H9 (cell line): Measurements from ENCODE around the gene DCST2. TPM values are rescaled to one million over a fixed set of nuclear protein-coding genes. Genes with fewer than 3 reads are reported as not detected.

ENCODE experiments used
- DNase-seq: peaks from one replicate; pipeline ENCODE4 v3.0.0-alpha.2; 2017
- H2AFZ ChIP-seq: one replicate; pipeline ENCODE4 v1.6.1; 2013; ENCODE audit warnings: mild to moderate bottlenecking, low read length, control low read depth, moderate library complexity
- H2AK5ac ChIP-seq: 2 replicates; pipeline ENCODE4 v1.6.1; 2013; ENCODE audit warnings: low read length, control low read depth, mixed read lengths; ENCODE audit not compliant: insufficient read length
- H2BK120ac ChIP-seq: one replicate; pipeline ENCODE4 v1.6.1; 2013; ENCODE audit warnings: low read depth, mild to moderate bottlenecking, low read length, control low read depth, inconsistent platforms; ENCODE audit not compliant: poor library complexity, severe bottlenecking
- H2BK12ac ChIP-seq: 2 replicates; pipeline ENCODE4 v1.6.1; 2013; ENCODE audit warnings: low read length, control low read depth, mixed read lengths, low read depth; ENCODE audit not compliant: insufficient read length
- H2BK15ac ChIP-seq: 2 replicates; pipeline ENCODE4 v1.6.1; 2013; ENCODE audit warnings: low read depth, low read length, control low read depth
- H2BK20ac ChIP-seq: one replicate; pipeline ENCODE4 v1.6.1; 2013; ENCODE audit warnings: low read depth, mild to moderate bottlenecking, low read length, control low read depth, inconsistent platforms; ENCODE audit not compliant: poor library complexity, severe bottlenecking
- H2BK5ac ChIP-seq: 2 replicates; pipeline ENCODE4 v1.6.1; 2013; ENCODE audit warnings: low read length, control low read depth, mixed read lengths; ENCODE audit not compliant: insufficient read length
- H3K14ac ChIP-seq: 2 replicates; pipeline ENCODE4 v1.6.1; 2013; ENCODE audit warnings: low read length, control low read depth; ENCODE audit not compliant: insufficient read depth
- H3K18ac ChIP-seq: 2 replicates; pipeline ENCODE4 v1.6.1; 2013; ENCODE audit warnings: low read depth, mild to moderate bottlenecking, mixed read lengths, low read length, control low read depth; ENCODE audit not compliant: insufficient read length
- H3K23ac ChIP-seq: 2 replicates; pipeline ENCODE4 v1.6.1; 2013; ENCODE audit warnings: low read length, control low read depth, mixed read lengths, low read depth; ENCODE audit not compliant: insufficient read length
- H3K23me2 ChIP-seq: 2 replicates; pipeline ENCODE4 v1.6.1; 2013; ENCODE audit warnings: low read depth, mild to moderate bottlenecking, mixed read lengths, low read length, control low read depth; ENCODE audit not compliant: insufficient read length, poor library complexity, severe bottlenecking
- H3K27ac ChIP-seq: 2 replicates; pipeline ENCODE4 v1.5.1; 2013; ENCODE audit warnings: low read length, control low read depth, mixed read lengths, low read depth; ENCODE audit not compliant: insufficient read length
- H3K27me3 ChIP-seq: 2 replicates; pipeline ENCODE4 v1.6.1; 2013; ENCODE audit warnings: low read length, control low read depth, inconsistent platforms; ENCODE audit not compliant: insufficient read depth
- H3K4ac ChIP-seq: 2 replicates; pipeline ENCODE4 v1.6.1; 2013; ENCODE audit warnings: low read depth, mild to moderate bottlenecking, control low read depth, inconsistent platforms, low read length, moderate library complexity
- H3K4me1 ChIP-seq: 2 replicates; pipeline ENCODE4 v1.6.1; 2013; ENCODE audit warnings: low read length, control low read depth, inconsistent platforms; ENCODE audit not compliant: insufficient read depth
- H3K4me2 ChIP-seq: 2 replicates; pipeline ENCODE4 v1.6.1; 2013; ENCODE audit warnings: low read length, control low read depth, mixed read lengths; ENCODE audit not compliant: insufficient read length, insufficient read depth
- H3K56ac ChIP-seq: 2 replicates; pipeline ENCODE4 v1.6.1; 2013; ENCODE audit warnings: low read depth, mild to moderate bottlenecking, mixed read lengths, low read length, control low read depth; ENCODE audit not compliant: insufficient read length
- H3K79me1 ChIP-seq: 2 replicates; pipeline ENCODE4 v1.6.1; 2013; ENCODE audit warnings: low read depth, mild to moderate bottlenecking, moderate library complexity, low read length, control low read depth, inconsistent platforms; ENCODE audit not compliant: insufficient read depth, poor library complexity, severe bottlenecking
- H3K79me2 ChIP-seq: 2 replicates; pipeline ENCODE4 v1.6.1; 2013; ENCODE audit warnings: low read length, control low read depth, inconsistent platforms; ENCODE audit not compliant: insufficient read depth
- H3K9ac ChIP-seq: 2 replicates; pipeline ENCODE4 v1.6.1; 2013; ENCODE audit warnings: low read length, control low read depth, mixed read lengths; ENCODE audit not compliant: insufficient read length; ENCODE audit errors: extremely low read depth
- H3K9me3 ChIP-seq: one replicate; pipeline ENCODE4 v1.6.1; 2013; ENCODE audit warnings: low read depth, low read length, inconsistent platforms; ENCODE audit not compliant: control insufficient read depth
- H3T11ph ChIP-seq: one replicate; pipeline ENCODE4 v1.6.1; 2013; ENCODE audit warnings: mild to moderate bottlenecking, low read length, control low read depth, inconsistent platforms
- H4K20me1 ChIP-seq: one replicate; pipeline ENCODE4 v1.6.1; 2013; ENCODE audit not compliant: control insufficient read depth, insufficient read length, insufficient read depth
- H4K5ac ChIP-seq: 2 replicates; pipeline ENCODE4 v1.6.1; 2013; ENCODE audit warnings: low read depth, mild to moderate bottlenecking, mixed read lengths, low read length, control low read depth; ENCODE audit not compliant: insufficient read length
- H4K8ac ChIP-seq: replicated peaks from 2 replicates; pipeline ENCODE4 v1.6.1; 2013; ENCODE audit warnings: low read length, control low read depth, mixed read lengths, low read depth; ENCODE audit not compliant: insufficient read length
- H4K91ac ChIP-seq: 2 replicates; pipeline ENCODE4 v1.6.1; 2013; ENCODE audit warnings: low read depth, mild to moderate bottlenecking, moderate library complexity, mixed read lengths, low read length, control low read depth; ENCODE audit not compliant: insufficient read length
- H3K27ac Mint-ChIP-seq, 3 experiments: 2 replicates in 2 of 3; 3 replicates in 1 of 3; pipeline ENCODE4 v1.8.0; 2020 to 2021; ENCODE audit warnings: mixed read lengths in 3 of 3, mild to moderate bottlenecking in 1 of 3, moderate library complexity in 1 of 3
- H3K27me3 Mint-ChIP-seq: 2 replicates; pipeline ENCODE4 v1.8.0; 2021; ENCODE audit warnings: low read depth, mild to moderate bottlenecking, moderate library complexity, mixed read lengths
- H3K36me3 Mint-ChIP-seq, 3 experiments: 2 replicates in 2 of 3; 3 replicates in 1 of 3; pipeline ENCODE4 v1.8.0; 2020 to 2021; ENCODE audit warnings: low read depth in 3 of 3, mixed read lengths in 3 of 3; ENCODE audit not compliant: insufficient read depth in 1 of 3
- H3K4me1 Mint-ChIP-seq, 2 experiments: 2 replicates each; pipeline ENCODE4 v1.8.0; 2020; ENCODE audit warnings: mixed read lengths in 2 of 2
- H3K4me3 Mint-ChIP-seq, 2 experiments: 2 replicates in 1 of 2; 3 replicates in 1 of 2; pipeline ENCODE4 v1.8.0; 2020 to 2021; ENCODE audit warnings: mild to moderate bottlenecking in 2 of 2, mixed read lengths in 2 of 2, moderate library complexity in 1 of 2
- H3K9me3 Mint-ChIP-seq, 2 experiments: 2 replicates in 1 of 2; 3 replicates in 1 of 2; pipeline ENCODE4 v1.8.0; 2020; ENCODE audit warnings: mild to moderate bottlenecking in 2 of 2, mixed read lengths in 2 of 2, moderate library complexity in 1 of 2
- CTCF ChIP-seq: fragments of 200-600 bp; sonication (generic); conservative IDR thresholded peaks from 3 replicates; pipeline ENCODE4 v1.8.0; 2021; ENCODE audit warnings: antibody characterized with exemption, mild to moderate bottlenecking
- WGBS: extraction: QIAGEN DNeasy Blood & Tissue Kit; methylation state at CpG from one replicate; pipeline ENCODE4 v1.1.7; 2013; ENCODE audit warnings: missing lambda C conversion rate, low lambda C conversion rate, mixed read lengths; ENCODE audit not compliant: insufficient read length; ENCODE audit errors: extremely low coverage; 5-methylcytosine and 5-hydroxymethylcytosine counted together
- total RNA-seq: library from RNA; stranded (reverse); gene quantifications from 2 replicates; pipeline ENCODE4 v1.2.1, GENCODE V29; 2021

Gene DCST2
- total RNA-seq, 1 experiment from 2014 or later = 0.35 TPM

- DNase-seq = no peak
- Mint-ChIP-seq H3K9me3 (no peaks in the 10 kb centered on the region), H3K4me3 (peak overlapping the region; percentile 64 to 83), H3K27ac (no peak overlapping the region), H3K27me3 (peaks cover 19% of the 10 kb centered on the region), H3K36me3 (peaks cover 5 to 9% (median 7%) of the 10 kb centered on the region in 3 experiments; a peak in 5 of 7 replicates), H3K4me1 (peaks cover 23 to 39% of the 10 kb centered on the region in 2 experiments)
- Histone ChIP-seq H3K4me2 (peak overlapping the region; percentile 67), H3K23me2 (peaks cover 16% of the 10 kb centered on the region), H2BK12ac (no peak overlapping the region), H3K27me3 (peaks cover 4% of the 10 kb centered on the region; the same call in 1 of the 2 replicates), H3K4me1 (no peaks in the 10 kb centered on the region; the same call in 1 of the 2 replicates), H4K20me1 (no peaks in the 10 kb centered on the region), H3K23ac (no peak overlapping the region), H3K14ac (no peak overlapping the region), H4K91ac (no peak overlapping the region), H3K27ac (no peak overlapping the region), H3K4ac (no peak overlapping the region), H2BK15ac (no peak overlapping the region), H3K56ac (no peak overlapping the region), H2BK20ac (no peak overlapping the region), H3K79me1 (no peaks in the 10 kb centered on the region), H2BK5ac (no peak overlapping the region), H3K9me3 (no peaks in the 10 kb centered on the region), H3K9ac (peak overlapping the region; percentile 4), H4K8ac (no peak overlapping the region), H2BK120ac (no peak overlapping the region), H3K79me2 (no peaks in the 10 kb centered on the region), H3T11ph (no peak overlapping the region), H2AFZ (no peak overlapping the region), H2AK5ac (no peak overlapping the region), H3K18ac (no peak overlapping the region), H4K5ac (no peak overlapping the region)
- no peak for TF ChIP-seq CTCF
- WGBS = no CpG with 5 or more reads among the region's 31 CpGs
Observed at GRCh38 chr1:155051342-155051776, 17.8 kb upstream of the DCST2 start.
